K562 (cell line): ENCODE results near the gene ZSWIM4. TPM values are rescaled to one million over a fixed set of nuclear protein-coding genes. Genes with fewer than 3 reads are reported as not detected.
A peak's percentile ranks its signal among the peaks of the same experiment; 100 is the strongest.

Experiments used
- CC2D1A ChIP-seq: fragments of 450-650 bp; IDR thresholded peaks from 2 replicates; pipeline ENCODE4 v1.6.1; 2017; ENCODE audit warnings: mild to moderate bottlenecking
- CEBPB ChIP-seq: fragments of 450-650 bp; IDR thresholded peaks from 2 replicates; pipeline ENCODE4 v1.6.1; 2016; ENCODE audit warnings: missing genetic modification characterization, missing compliant biosample characterization
- ELF1 ChIP-seq: fragments of 200-800 bp; sonication (Bioruptor generic); IDR thresholded peaks from 2 replicates; pipeline ENCODE4 v1.6.1; 2016; ENCODE audit warnings: missing genetic modification characterization, missing compliant biosample characterization
- HINFP ChIP-seq: fragments of 450-650 bp; conservative IDR thresholded peaks from 2 replicates; pipeline ENCODE4 v1.6.1; 2016; ENCODE audit warnings: missing genetic modification characterization, low read depth, mild to moderate bottlenecking, control low read depth, missing compliant biosample characterization
- MLLT1 ChIP-seq, 2 experiments: fragments of 450-650 bp; IDR thresholded peaks; 2 replicates each; pipeline ENCODE4 v1.6.1; 2016
- PML ChIP-seq: IDR thresholded peaks from 2 replicates; pipeline ENCODE4 v1.6.1; 2012; ENCODE audit warnings: low read length, inconsistent platforms
- POLR3A ChIP-seq: IDR thresholded peaks from 2 replicates; pipeline ENCODE4 v1.6.1; 2011; ENCODE audit warnings: borderline replicate concordance, mild to moderate bottlenecking, moderate library complexity; ENCODE audit not compliant: insufficient read length, insufficient read depth; ENCODE audit errors: extremely low read depth
- PRDM10 ChIP-seq: fragments of 450-650 bp; IDR thresholded peaks from 2 replicates; pipeline ENCODE4 v1.6.1; 2018; ENCODE audit not compliant: partially characterized antibody
- PRPF4 ChIP-seq: fragments of 200-400 bp; formaldehyde crosslinking; IDR thresholded peaks from one replicate; pipeline ENCODE4 v1.6.1; 2017; ENCODE audit warnings: low read length, low read depth, mild to moderate bottlenecking; ENCODE audit not compliant: insufficient read depth, poor library complexity, severe bottlenecking
- RBM15 ChIP-seq: fragments of 200-400 bp; formaldehyde crosslinking; IDR thresholded peaks from 2 replicates; pipeline ENCODE4 v1.6.1; 2018; ENCODE audit warnings: mild to moderate bottlenecking, low read length, moderate library complexity; ENCODE audit not compliant: insufficient read depth
- RBM39 ChIP-seq: fragments of 200-400 bp; formaldehyde crosslinking; optimal IDR thresholded peaks from 2 replicates; pipeline ENCODE3; 2018; ENCODE audit warnings: low read depth, low read length
- SPI1 ChIP-seq: IDR thresholded peaks from 2 replicates; pipeline ENCODE4 v1.6.1; 2011; ENCODE audit warnings: low read depth, low read length, control low read depth, borderline replicate concordance
- TFAP4 ChIP-seq: sonication (generic); formaldehyde crosslinking; IDR thresholded peaks from 2 replicates; pipeline ENCODE4 v1.8.0; 2022; ENCODE audit warnings: missing genetic modification reagents, mild to moderate bottlenecking, moderate library complexity, borderline replicate concordance
- ZC3H8 ChIP-seq: fragments of 450-650 bp; IDR thresholded peaks from 2 replicates; pipeline ENCODE4 v1.6.1; 2017
- ZFP36 ChIP-seq: fragments of 150-350 bp; IDR thresholded peaks from 2 replicates; pipeline ENCODE4 v1.6.1; 2018; ENCODE audit warnings: low read length, low read depth; ENCODE audit not compliant: partially characterized antibody
- ZFPM2 ChIP-seq: fragments of 250-450 bp; sonication (Bioruptor Pico); IDR thresholded peaks from 2 replicates; pipeline ENCODE4 v1.5.1; 2022; ENCODE audit warnings: mild to moderate bottlenecking
- ZNF175 ChIP-seq: fragments of 200-800 bp; sonication (Bioruptor generic); IDR thresholded peaks from 2 replicates; pipeline ENCODE4 v1.6.1; 2016; ENCODE audit warnings: low read depth, mild to moderate bottlenecking, missing genetic modification characterization, missing compliant biosample characterization
- ZNF253 ChIP-seq: fragments of 250-450 bp; sonication (Bioruptor Pico); conservative IDR thresholded peaks from 2 replicates; pipeline ENCODE4 v1.6.1; 2021; ENCODE audit warnings: mild to moderate bottlenecking
- ZNF311 ChIP-seq: fragments of 250-450 bp; sonication (Bioruptor Pico); IDR thresholded peaks from 2 replicates; pipeline ENCODE4 v1.4.0; 2020; ENCODE audit warnings: mild to moderate bottlenecking, moderate library complexity
- ZNF785 ChIP-seq: fragments of 250-450 bp; sonication (Bioruptor Pico); IDR thresholded peaks from 2 replicates; pipeline ENCODE4 v1.4.0; 2020; ENCODE audit warnings: mild to moderate bottlenecking
- polyA plus RNA-seq, 8 experiments: library from polyadenylated mRNA; depleted of rRNA in 4 of 8; stranded (reverse) in 5 of 8; unstranded in 3 of 8; fragments of >200 nt; fragmentation: Nextera tagmentation in 2 of 8; fragmentation: Illumina TruSeq in 1 of 8; extraction: Ambion mirVana in 2 of 8; extraction: Trizol in 1 of 8; gene quantifications; 2 replicates each; pipeline versions ENCODE4 v1.2.1 to v1.2.3, GENCODE V29; 2011 to 2014; ENCODE audit warnings: inconsistent platforms in 1 of 8, missing spikeins in 1 of 8
- total RNA-seq, 7 experiments: library from RNA; depleted of rRNA in 6 of 7; stranded (reverse); fragments of >200 nt in 6 of 7; fragmentation: Illumina TruSeq in 2 of 7; extraction: Trizol in 2 of 7; gene quantifications; 2 replicates each; pipeline versions ENCODE4 v1.2.1 to v1.2.3, GENCODE V29; 2011 to 2021; ENCODE audit warnings: low replicate concordance in 1 of 7

The ZSWIM4 gene
- total and polyA plus RNA-seq, 9 of the 15 experiments (the other 6 are each of a cell fraction or from before 2014, with no cell fraction given) = 0.25 to 3.7 (median 0.79) TPM; not detected in 2

- TF ChIP-seq RBM15 (no peak), TFAP4 (CRISPR knock-in tag) (peak; percentile 75; the same call in 1 of the 2 replicates), HINFP (tag) (no peak), PML (no peak), SPI1 (no peak), ZC3H8 (no peak), PRDM10 (no peak), ZFPM2 (CRISPR knock-in tag) (0 out of 2 replicates have a peak, but pooled peaks have one; percentile 28), ZNF785 (no peak), ELF1 (tag) (no peak), POLR3A (no peak), ZNF311 (CRISPR knock-in tag) (no peak), PRPF4 (no peak), CEBPB (tag) (no peak), CC2D1A (peak; percentile 56; the same call in 1 of the 2 replicates), ZFP36 (peak; percentile 94), ZNF253 (CRISPR knock-in tag) (no peak), ZNF175 (CRISPR knock-in tag) (no peak), MLLT1 (IDR thresholded peaks at IDR 0.05) (peak in 1 of 2 experiments; percentile 97; a peak in 2 of 4 replicates), RBM39 (no peak)
Observed at GRCh38 chr19:13794757-13795589, at the start of gene ZSWIM4 (continued).
